Fibroblast of peridontal ligament (primary cell): ENCODE data around the gene G6PD.

Experiments
- DNase-seq: peaks from one replicate; pipeline ENCODE4 v3.0.0-alpha.2; 2010; ENCODE audit errors: extremely low read depth

The G6PD gene

DNA sequence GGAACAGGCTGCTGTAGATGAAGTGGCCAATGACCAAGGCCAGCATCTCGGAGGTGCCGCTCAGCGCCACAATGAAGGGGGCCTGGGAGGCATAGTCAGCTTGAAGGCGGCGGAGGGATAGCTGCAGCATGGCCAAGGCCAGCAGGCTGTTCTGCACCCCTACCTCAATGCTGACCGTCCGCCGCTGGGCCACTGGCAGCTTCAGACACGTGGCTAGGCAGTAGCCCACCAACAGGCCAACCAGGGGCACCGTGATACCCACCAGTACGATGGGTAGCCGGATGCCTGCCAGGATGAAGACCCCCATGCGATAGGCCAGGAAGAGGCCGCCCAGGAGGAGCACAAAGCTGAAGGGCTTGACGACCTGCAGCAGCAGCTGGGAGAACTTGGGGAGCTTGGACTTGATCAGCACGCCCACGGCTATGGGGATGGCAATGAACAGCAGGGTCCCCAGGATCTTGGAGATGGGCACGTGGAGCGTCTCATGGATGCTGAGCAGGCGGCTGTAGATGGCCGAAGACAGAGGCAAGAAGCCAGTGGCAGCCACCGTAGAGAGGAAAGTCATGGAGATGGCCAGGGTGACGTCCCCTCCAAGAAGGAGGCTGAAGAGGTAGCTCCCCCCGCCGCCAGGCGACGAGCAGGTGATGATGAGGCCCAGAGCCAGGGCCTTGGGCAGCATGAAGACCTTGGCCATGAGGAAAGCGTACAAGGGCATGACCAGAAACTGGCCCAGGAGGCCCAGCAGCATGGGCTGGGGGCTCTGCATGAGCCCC, 58.9 kb downstream of the G6PD start:
- no peak for DNase-seq

- DNase-seq = no peak
Observed at GRCh38 chrX:154486396-154487207, 60.0 kb downstream of the G6PD start, which contains the start of gene UBL4A. Gene UBL4A, minus strand, starts transcription at chrX:154486615. Its CDS starts 31 bp downstream, at chrX:154486584.

GRCh38 chrX:154486052-154486395, 60.6 kb downstream of the G6PD start:
- DNase-seq = no peak

DNA sequence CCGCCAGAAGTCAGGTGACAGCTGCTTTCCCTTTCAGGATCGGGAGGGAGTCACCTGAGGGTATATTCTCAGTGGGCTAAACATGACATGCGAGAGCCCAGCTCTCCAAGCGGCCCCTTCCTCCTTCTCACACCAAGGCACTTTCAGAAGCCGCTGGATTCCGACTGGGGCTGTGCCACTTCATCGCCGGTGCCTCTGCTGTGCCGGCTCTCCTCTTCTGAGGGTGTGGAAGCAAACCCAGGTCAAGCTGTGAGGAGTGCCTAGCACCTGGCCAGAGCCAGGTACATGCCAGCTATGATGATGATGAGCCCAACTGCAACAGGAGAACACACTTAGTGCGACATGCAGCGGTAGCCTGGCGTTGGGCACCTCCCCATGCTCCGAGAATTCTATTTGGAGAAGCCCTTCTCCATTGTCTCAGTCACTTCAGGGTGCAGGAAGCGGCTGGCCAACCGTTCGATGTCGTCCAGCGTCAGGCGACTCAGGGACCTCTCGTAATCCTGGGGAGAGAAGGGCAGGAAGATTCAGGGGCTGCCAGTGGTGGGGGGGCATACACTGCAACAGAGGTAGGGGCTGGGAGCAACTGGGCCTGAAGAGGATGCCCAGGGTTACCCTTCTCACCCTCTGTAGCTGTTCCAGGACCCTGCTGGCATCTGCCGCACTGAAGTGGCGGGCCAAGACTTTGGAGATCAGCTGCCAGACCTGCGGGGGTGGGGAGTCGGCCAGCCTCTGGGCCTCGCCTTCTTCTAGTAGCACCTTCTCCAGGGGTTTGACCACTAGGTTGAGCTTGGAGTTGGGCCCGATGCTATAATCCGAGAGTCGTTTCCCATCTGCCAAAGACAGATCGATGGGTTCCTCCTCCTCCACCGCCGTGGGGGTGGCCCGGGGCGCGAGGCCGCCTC, 61.2 kb downstream of the G6PD start:
- DNase-seq = no peak

GRCh38 chrX:154484255-154485149, 62.1 kb downstream of the G6PD start:
- DNase-seq = no peak

DNA sequence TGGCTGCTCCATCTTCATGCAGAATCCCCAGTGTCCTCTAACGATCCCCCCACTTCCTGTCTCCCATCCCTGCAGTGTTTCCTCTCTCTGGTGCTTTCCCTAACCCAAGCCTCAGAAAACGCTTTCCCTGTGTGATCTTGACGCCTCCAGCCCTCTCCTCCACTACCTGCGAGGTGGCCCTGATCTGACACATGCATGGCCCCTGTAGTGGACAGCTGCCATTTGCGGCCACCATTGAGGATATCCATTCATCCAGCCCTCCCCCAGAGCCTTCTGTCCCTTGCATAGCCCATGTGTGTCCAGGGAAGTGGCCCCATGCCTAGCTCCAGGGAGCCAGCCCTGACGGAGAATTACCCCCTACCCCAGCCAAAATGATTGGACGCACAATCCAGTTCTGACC, 63.3 kb downstream of the G6PD start:
- no peak for DNase-seq

GRCh38 chrX:154482786-154483185, 63.9 kb downstream of the G6PD start:
- no peak for DNase-seq

DNA sequence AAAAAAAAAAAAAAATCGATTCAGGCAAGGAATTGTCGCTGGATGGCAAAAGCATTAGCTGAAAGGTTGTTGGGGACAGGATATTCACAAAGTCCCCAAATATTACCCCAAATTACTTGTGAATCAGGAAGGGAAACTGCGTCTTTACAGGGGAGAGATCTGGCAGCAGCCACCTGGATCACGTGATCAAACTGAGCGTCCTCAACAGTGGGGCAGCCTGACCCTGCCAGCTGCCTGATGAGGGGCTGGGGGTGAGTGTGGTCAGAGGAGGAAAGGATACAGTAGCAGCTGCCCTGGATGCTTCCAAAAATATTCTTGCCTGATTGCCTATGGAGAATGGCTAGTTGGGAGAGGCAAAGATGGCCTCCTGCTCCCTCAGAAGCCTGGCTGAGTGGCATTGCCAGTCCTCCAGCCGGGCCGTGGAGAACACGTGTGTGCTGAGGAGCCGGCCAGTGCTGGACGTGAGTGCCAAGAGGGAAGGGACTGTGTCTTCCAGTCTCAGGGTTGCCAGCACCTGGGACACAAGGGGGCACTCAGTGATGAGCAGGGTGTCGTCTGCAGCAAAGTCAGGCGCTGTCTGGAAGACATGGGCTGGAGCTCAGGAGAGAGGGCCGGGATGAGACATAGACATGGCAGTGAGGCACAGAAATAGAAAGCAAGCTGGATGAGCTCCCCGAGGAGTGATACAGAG, 64.6 kb downstream of the G6PD start:
- DNase-seq = no peak
